ENCODE measurements around the gene PDK2. TPM values are rescaled to one million over a fixed set of nuclear protein-coding genes. Genes with fewer than 3 reads are reported as not detected.

PDK2 gene
- total and polyA plus RNA-seq, 2 donors (not counting 1 experiment from before 2014, with no cell fraction given): 19.2 to 41.0 TPM

DNA sequence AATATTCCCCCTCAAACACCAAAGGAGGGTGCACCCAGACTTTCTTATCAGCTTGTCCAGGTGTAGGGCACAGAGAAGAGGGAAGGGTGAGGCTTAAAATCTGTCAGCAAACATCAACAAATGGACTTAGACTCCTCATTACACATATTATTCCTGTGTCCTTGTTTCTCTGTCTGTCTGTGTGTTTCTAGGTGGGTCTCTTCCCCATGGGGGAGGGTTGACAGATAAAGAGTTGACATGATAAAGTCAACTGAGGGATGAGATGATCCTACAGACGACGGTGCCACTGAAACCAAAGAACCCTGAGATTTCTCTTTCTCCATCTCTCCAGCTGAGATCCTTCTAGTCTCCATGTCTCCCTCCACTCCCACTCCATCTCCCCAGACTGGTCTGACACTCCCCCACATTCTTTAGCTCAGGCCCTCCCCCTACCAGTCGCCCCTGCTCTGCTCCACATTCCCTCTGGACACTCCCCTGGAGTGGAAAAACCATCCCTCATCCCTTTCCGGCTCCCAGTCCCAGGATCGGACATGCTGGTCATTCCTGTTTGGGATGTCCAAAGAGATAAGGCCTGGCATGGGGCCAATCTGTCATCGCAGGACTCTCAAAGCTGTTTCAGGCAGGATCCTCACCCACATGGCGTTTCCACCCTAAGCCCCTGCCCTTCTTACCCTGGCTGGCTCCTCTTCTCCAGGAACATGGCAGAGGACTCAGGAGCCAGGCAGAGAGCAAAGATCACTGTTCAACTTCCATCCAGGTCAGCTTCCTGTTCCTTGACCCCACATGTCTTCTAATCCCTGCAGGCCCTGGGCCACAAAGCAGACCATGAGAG is 42.1 kb upstream of the PDK2 start:
- TF ChIP-seq, protein P1, sequence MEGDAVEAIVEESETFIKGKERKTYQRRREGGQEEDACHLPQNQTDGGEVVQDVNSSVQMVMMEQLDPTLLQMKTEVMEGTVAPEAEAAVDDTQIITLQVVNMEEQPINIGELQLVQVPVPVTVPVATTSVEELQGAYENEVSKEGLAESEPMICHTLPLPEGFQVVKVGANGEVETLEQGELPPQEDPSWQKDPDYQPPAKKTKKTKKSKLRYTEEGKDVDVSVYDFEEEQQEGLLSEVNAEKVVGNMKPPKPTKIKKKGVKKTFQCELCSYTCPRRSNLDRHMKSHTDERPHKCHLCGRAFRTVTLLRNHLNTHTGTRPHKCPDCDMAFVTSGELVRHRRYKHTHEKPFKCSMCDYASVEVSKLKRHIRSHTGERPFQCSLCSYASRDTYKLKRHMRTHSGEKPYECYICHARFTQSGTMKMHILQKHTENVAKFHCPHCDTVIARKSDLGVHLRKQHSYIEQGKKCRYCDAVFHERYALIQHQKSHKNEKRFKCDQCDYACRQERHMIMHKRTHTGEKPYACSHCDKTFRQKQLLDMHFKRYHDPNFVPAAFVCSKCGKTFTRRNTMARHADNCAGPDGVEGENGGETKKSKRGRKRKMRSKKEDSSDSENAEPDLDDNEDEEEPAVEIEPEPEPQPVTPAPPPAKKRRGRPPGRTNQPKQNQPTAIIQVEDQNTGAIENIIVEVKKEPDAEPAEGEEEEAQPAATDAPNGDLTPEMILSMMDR (conservative IDR thresholded peaks at IDR 0.05 in 1 of 2, IDR thresholded peaks at IDR 0.05 in 1 of 2; ENCODE audit: low read depth in 1 of 2, low read length in 2 of 2): no peak
- no peak for TF ChIP-seq EZH2 (IDR thresholded peaks at IDR 0.05; ENCODE audit: low read length, missing control alignments)
- Histone ChIP-seq H3K4me3 (replicated peaks in 1 of 4; ENCODE audit: control extremely low read depth in 1 of 4, insufficient read depth in 1 of 4, low read depth in 3 of 4, low read length in 4 of 4) (no peak overlapping the region), H3K36me3 (ENCODE audit: control insufficient read depth, insufficient read depth, low read length) (no peaks in the 10 kb centered on the region), H3K79me2 (ENCODE audit: control insufficient read depth, insufficient read depth, low read length) (peaks cover 30% of the 10 kb centered on the region), H3K9ac (ENCODE audit: insufficient read depth, low read length) (no peak overlapping the region), H3K27ac (ENCODE audit: insufficient read depth, low read length) (no peak overlapping the region), H4K20me1 (ENCODE audit: control insufficient read depth, extremely low read depth, insufficient read depth, low read length) (no peaks in the 10 kb centered on the region), H2AFZ (ENCODE audit: low read length) (no peak overlapping the region), H3K4me2 (ENCODE audit: extremely low read depth, insufficient read depth, low read length) (peak overlapping the region; percentile 27), H3K9me3 (ENCODE audit: control insufficient read depth, insufficient read depth, low read depth, low read length) (no peaks in the 10 kb centered on the region), H3K27me3 (ENCODE audit: control insufficient read depth, insufficient read depth, low read length) (no peaks in the 10 kb centered on the region), H3K4me1 (ENCODE audit: control insufficient read depth, extremely low read depth, insufficient read depth, low read length) (peaks cover 38% of the 10 kb centered on the region)
- peak in 1 of 2 donors; percentile 72 for DNase-seq (ENCODE audit: low read depth in 2 of 2)

DNA sequence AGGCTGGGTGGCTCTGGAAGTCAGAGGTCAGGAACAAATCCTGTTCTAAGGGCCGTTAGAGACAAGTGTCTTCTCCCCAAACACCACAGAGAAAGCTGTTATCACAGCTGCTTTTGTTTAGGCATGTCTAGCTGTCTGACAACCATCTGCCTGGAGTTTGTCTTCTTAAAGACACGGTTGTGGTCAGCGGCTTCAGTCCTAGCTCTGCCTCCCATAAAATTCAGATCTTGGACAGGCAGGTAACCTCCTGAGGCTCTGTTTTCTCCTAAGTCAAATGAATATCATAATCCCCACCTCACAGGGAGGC is 41.5 kb upstream of the PDK2 start:
- no peak overlapping the region for H3K4me2 ChIP-seq (ENCODE audit: extremely low read depth, insufficient read depth, low read length)
- H4K20me1 ChIP-seq (ENCODE audit: control insufficient read depth, extremely low read depth, insufficient read depth, low read length): no peaks in the 10 kb centered on the region
- no peaks in the 10 kb centered on the region for H3K36me3 ChIP-seq (ENCODE audit: control insufficient read depth, insufficient read depth, low read length)
- H3K27me3 ChIP-seq (ENCODE audit: control insufficient read depth, insufficient read depth, low read length): no peaks in the 10 kb centered on the region
- H2AFZ ChIP-seq (ENCODE audit: low read length): no peak overlapping the region
- peaks cover 36% of the 10 kb centered on the region for H3K79me2 ChIP-seq (ENCODE audit: control insufficient read depth, insufficient read depth, low read length)
- no peak overlapping the region for H3K27ac ChIP-seq (ENCODE audit: insufficient read depth, low read length)
- H3K9me3 ChIP-seq (ENCODE audit: control insufficient read depth, insufficient read depth, low read depth, low read length): no peaks in the 10 kb centered on the region
- no peak overlapping the region for H3K9ac ChIP-seq (ENCODE audit: insufficient read depth, low read length)
- no peak for DNase-seq (ENCODE audit: low read depth in 2 of 2)
- H3K4me1 ChIP-seq (ENCODE audit: control insufficient read depth, extremely low read depth, insufficient read depth, low read length): peaks cover 38% of the 10 kb centered on the region
- TF ChIP-seq EZH2 (IDR thresholded peaks at IDR 0.05; ENCODE audit: low read length, missing control alignments): no peak
- TF ChIP-seq, protein P1 (conservative IDR thresholded peaks at IDR 0.05 in 1 of 2, IDR thresholded peaks at IDR 0.05 in 1 of 2; ENCODE audit: low read depth in 1 of 2, low read length in 2 of 2): no peak
- no peak overlapping the region for H3K4me3 ChIP-seq (replicated peaks in 1 of 4; ENCODE audit: control extremely low read depth in 1 of 4, insufficient read depth in 1 of 4, low read depth in 3 of 4, low read length in 4 of 4)

DNA sequence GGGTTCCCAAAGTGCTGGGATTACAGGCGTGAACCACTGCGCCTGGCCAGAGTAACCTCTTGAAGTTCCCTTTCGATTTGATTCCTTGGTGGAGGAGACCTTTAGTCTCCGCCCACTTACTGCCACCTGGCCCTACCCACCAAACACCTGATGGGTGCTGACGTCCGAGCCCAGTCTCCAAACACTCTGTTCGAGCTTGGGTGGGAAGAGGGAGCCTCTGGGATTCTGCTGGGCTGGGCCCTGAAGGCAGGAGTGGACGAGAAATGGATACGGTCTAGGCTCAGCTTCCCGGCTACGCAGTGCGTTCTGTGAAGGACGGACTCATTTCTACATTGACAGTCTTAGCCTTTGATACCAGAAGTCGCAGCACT is 40.1 kb upstream of the PDK2 start:
- TF ChIP-seq, protein P1 (conservative IDR thresholded peaks at IDR 0.05 in 1 of 2, IDR thresholded peaks at IDR 0.05 in 1 of 2; ENCODE audit: low read depth in 1 of 2, low read length in 2 of 2): no peak
- TF ChIP-seq EZH2 (IDR thresholded peaks at IDR 0.05; ENCODE audit: low read length, missing control alignments): no peak
- DNase-seq (ENCODE audit: low read depth in 2 of 2): peak in 1 of 2 donors; percentile 32

More for the DNA sequence above, 40.1 kb upstream of the PDK2 start:
- Histone ChIP-seq H4K20me1 (ENCODE audit: control insufficient read depth, extremely low read depth, insufficient read depth, low read length) (no peaks in the 10 kb centered on the region), H3K4me1 (ENCODE audit: control insufficient read depth, extremely low read depth, insufficient read depth, low read length) (peaks cover 48% of the 10 kb centered on the region), H3K4me2 (ENCODE audit: extremely low read depth, insufficient read depth, low read length) (peak overlapping the region; percentile 98), H3K9me3 (ENCODE audit: control insufficient read depth, insufficient read depth, low read depth, low read length) (no peaks in the 10 kb centered on the region), H3K36me3 (ENCODE audit: control insufficient read depth, insufficient read depth, low read length) (peaks cover 2% of the 10 kb centered on the region), H3K9ac (ENCODE audit: insufficient read depth, low read length) (peak overlapping the region; percentile 20), H3K79me2 (ENCODE audit: control insufficient read depth, insufficient read depth, low read length) (peaks cover 48% of the 10 kb centered on the region), H3K27ac (ENCODE audit: insufficient read depth, low read length) (peak overlapping the region; percentile 59), H2AFZ (ENCODE audit: low read length) (peak overlapping the region; percentile 54), H3K27me3 (ENCODE audit: control insufficient read depth, insufficient read depth, low read length) (no peaks in the 10 kb centered on the region), H3K4me3 (replicated peaks in 1 of 4; ENCODE audit: control extremely low read depth in 1 of 4, insufficient read depth in 1 of 4, low read depth in 3 of 4, low read length in 4 of 4) (peak overlapping the region; percentile 78 to 87 (median 84))

Measured in fibroblast of lung (primary cell).